IMR-90 (cell line): ENCODE measurements around the gene MYH7B.

ENCODE experiments used
- CEBPB ChIP-seq: IDR thresholded peaks from 2 replicates; pipeline ENCODE4 v1.6.1; 2012; ENCODE audit warnings: low read depth, low read length, improper control_type of control experiment
- CHD1 ChIP-seq: IDR thresholded peaks from 2 replicates; pipeline ENCODE4 v1.6.1; 2012; ENCODE audit warnings: low read depth, low read length, improper control_type of control experiment
- CTCF ChIP-seq: conservative IDR thresholded peaks from 2 replicates; pipeline ENCODE4 v1.5.1; 2012; ENCODE audit warnings: mild to moderate bottlenecking, low read depth, low read length, improper control_type of control experiment
- FOS ChIP-seq: fragments of 150-350 bp; IDR thresholded peaks from 2 replicates; pipeline ENCODE4 v1.6.1; 2016; ENCODE audit warnings: low read depth, low read length
- MAFK ChIP-seq: IDR thresholded peaks from 2 replicates; pipeline ENCODE4 v1.6.1; 2012; ENCODE audit warnings: low read depth, low read length, improper control_type of control experiment
- NFE2L2 ChIP-seq: fragments of 150-350 bp; IDR thresholded peaks from 2 replicates; pipeline ENCODE4 v1.6.1; 2016; ENCODE audit warnings: low read depth, mild to moderate bottlenecking, low read length
- POLR2A ChIP-seq: IDR thresholded peaks from 2 replicates; pipeline ENCODE4 v1.6.1; 2012; ENCODE audit warnings: mild to moderate bottlenecking, low read depth, low read length
- RAD21 ChIP-seq: IDR thresholded peaks from 2 replicates; pipeline ENCODE4 v1.6.1; 2012; ENCODE audit warnings: low read length, improper control_type of control experiment
- RCOR1 ChIP-seq: IDR thresholded peaks from 2 replicates; pipeline ENCODE4 v1.6.1; 2012; ENCODE audit warnings: mild to moderate bottlenecking, low read length, improper control_type of control experiment; ENCODE audit not compliant: insufficient replicate concordance
- RFX5 ChIP-seq: IDR thresholded peaks from 2 replicates; pipeline ENCODE4 v1.8.0; 2012; ENCODE audit warnings: low read depth, mild to moderate bottlenecking, low read length, moderate library complexity
- SMC3 ChIP-seq: fragments of 150-350 bp; IDR thresholded peaks from 2 replicates; pipeline ENCODE4 v1.6.1; 2016; ENCODE audit warnings: low read depth, mild to moderate bottlenecking, antibody characterized with exemption, low read length, moderate library complexity
- TF ChIP-seq, protein P1 (sequence below): fragments of 150-350 bp; IDR thresholded peaks from 2 replicates; pipeline ENCODE4 v1.6.1; 2016; ENCODE audit warnings: low read depth, mild to moderate bottlenecking, low read length, moderate library complexity, borderline replicate concordance
- TF ChIP-seq, protein P2 (sequence below): fragments of 150-350 bp; IDR thresholded peaks from 2 replicates; pipeline ENCODE4 v1.6.1; 2017; ENCODE audit warnings: mild to moderate bottlenecking, antibody characterized with exemption, low read length, low read depth

DNA sequence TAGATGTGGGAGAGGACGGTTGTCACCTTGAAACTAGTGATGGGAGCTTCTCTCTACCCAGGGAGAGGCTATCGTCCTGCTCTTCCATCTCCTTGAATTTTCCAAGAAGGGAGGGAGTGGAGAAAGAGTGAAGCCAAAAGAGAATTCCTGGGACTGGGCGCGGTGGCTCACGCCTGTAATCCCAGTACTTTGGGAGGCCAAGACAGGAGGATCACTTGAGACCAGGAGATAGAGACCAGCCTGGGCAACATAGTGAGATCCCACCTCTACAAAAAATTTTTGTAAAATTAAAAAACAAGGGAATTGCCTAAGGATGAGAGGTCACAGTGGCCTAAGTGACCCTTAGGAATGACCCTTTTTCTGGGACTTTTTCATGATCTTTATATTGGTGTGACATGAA, 8.8 kb downstream of the MYH7B start:
- TF ChIP-seq CTCF (no peak), FOS (no peak), NFE2L2 (no peak), POLR2A (no peak), CEBPB (no peak), CHD1 (no peak), RAD21 (no peak), RCOR1 (no peak), SMC3 (no peak), RFX5 (no peak), MAFK (no peak)
- TF ChIP-seq, protein P1, sequence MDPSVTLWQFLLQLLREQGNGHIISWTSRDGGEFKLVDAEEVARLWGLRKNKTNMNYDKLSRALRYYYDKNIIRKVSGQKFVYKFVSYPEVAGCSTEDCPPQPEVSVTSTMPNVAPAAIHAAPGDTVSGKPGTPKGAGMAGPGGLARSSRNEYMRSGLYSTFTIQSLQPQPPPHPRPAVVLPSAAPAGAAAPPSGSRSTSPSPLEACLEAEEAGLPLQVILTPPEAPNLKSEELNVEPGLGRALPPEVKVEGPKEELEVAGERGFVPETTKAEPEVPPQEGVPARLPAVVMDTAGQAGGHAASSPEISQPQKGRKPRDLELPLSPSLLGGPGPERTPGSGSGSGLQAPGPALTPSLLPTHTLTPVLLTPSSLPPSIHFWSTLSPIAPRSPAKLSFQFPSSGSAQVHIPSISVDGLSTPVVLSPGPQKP, result no peak
- TF ChIP-seq, protein P2, sequence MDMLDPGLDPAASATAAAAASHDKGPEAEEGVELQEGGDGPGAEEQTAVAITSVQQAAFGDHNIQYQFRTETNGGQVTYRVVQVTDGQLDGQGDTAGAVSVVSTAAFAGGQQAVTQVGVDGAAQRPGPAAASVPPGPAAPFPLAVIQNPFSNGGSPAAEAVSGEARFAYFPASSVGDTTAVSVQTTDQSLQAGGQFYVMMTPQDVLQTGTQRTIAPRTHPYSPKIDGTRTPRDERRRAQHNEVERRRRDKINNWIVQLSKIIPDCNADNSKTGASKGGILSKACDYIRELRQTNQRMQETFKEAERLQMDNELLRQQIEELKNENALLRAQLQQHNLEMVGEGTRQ, result no peak
